ENCODE results near the gene LMBR1L. TPM values are rescaled to one million over a fixed set of nuclear protein-coding genes. Genes with fewer than 3 reads are reported as not detected.

LMBR1L gene
- total RNA-seq, 1 donor from 2014 or later: 160 TPM

- no peak overlapping the region for H3K4me3 Mint-ChIP-seq
- peaks cover 8% of the 10 kb centered on the region for H3K4me1 Mint-ChIP-seq
- H3K27me3 Mint-ChIP-seq (ENCODE audit: low read depth): no peaks in the 10 kb centered on the region
- no peaks in the 10 kb centered on the region for H3K9me3 Mint-ChIP-seq
- H3K36me3 Mint-ChIP-seq: peaks cover 47% of the 10 kb centered on the region
- no peak for DNase-seq (ENCODE audit: low spot score in 2 of 2, unreplicated experiment in 2 of 2)
- no peak for TF ChIP-seq CTCF (IDR thresholded peaks at IDR 0.05; ENCODE audit: unreplicated experiment)
- H3K27ac Mint-ChIP-seq: no peak overlapping the region
Observed at GRCh38 chr12:49051373-49051764, 59.3 kb downstream of the LMBR1L start.

- Mint-ChIP-seq H3K4me1 (peaks cover 2% of the 10 kb centered on the region), H3K36me3 (peaks cover 54% of the 10 kb centered on the region), H3K27me3 (ENCODE audit: low read depth) (no peaks in the 10 kb centered on the region), H3K9me3 (no peaks in the 10 kb centered on the region), H3K4me3 (no peak overlapping the region), H3K27ac (no peak overlapping the region)
- no peak for DNase-seq (ENCODE audit: low spot score in 2 of 2, unreplicated experiment in 2 of 2)
- TF ChIP-seq CTCF (IDR thresholded peaks at IDR 0.05; ENCODE audit: unreplicated experiment): no peak
Observed at GRCh38 chr12:49050507-49051372, 59.9 kb downstream of the LMBR1L start.

- Mint-ChIP-seq H3K4me1 (no peaks in the 10 kb centered on the region), H3K27me3 (ENCODE audit: low read depth) (no peaks in the 10 kb centered on the region), H3K27ac (no peak overlapping the region), H3K4me3 (no peak overlapping the region), H3K9me3 (no peaks in the 10 kb centered on the region), H3K36me3 (peaks cover 52% of the 10 kb centered on the region)
- no peak for TF ChIP-seq CTCF (IDR thresholded peaks at IDR 0.05; ENCODE audit: unreplicated experiment)
- DNase-seq (ENCODE audit: low spot score in 2 of 2, unreplicated experiment in 2 of 2): no peak
Observed at GRCh38 chr12:49049566-49050224, 61.0 kb downstream of the LMBR1L start.

GRCh38 chr12:49048953-49049352 is 61.7 kb downstream of the LMBR1L start:
- no peak for TF ChIP-seq CTCF (IDR thresholded peaks at IDR 0.05; ENCODE audit: unreplicated experiment)
- Mint-ChIP-seq H3K4me3 (no peak overlapping the region), H3K9me3 (no peaks in the 10 kb centered on the region), H3K4me1 (no peaks in the 10 kb centered on the region), H3K27me3 (ENCODE audit: low read depth) (no peaks in the 10 kb centered on the region), H3K27ac (no peak overlapping the region), H3K36me3 (peaks cover 57% of the 10 kb centered on the region)
- DNase-seq (ENCODE audit: low spot score in 2 of 2, unreplicated experiment in 2 of 2): no peak

Other genes starting within 250 kb of the LMBR1L start
- 14.9 to 15.8 TPM (median 15.0 TPM) in 3 replicates for gene RND1, start 245.0 kb downstream of the LMBR1L start, total RNA-seq
- 30.5 to 34.7 TPM (median 33.7 TPM) in 3 replicates for gene FKBP11, start 185.4 kb downstream of the LMBR1L start, total RNA-seq
- gene ARF3, start 153.4 kb downstream of the LMBR1L start, total RNA-seq: 123 to 125 TPM (median 125 TPM) in 3 replicates
- 0.77 to 1.2 TPM (median 0.98 TPM) in 3 replicates for gene WNT10B, start 139.1 kb downstream of the LMBR1L start, total RNA-seq
- not detected in 3 replicates for gene WNT1, start 132.5 kb downstream of the LMBR1L start, total RNA-seq
- gene DDN, start 111.5 kb downstream of the LMBR1L start, total RNA-seq: 0.27 to 0.36 TPM (median 0.29 TPM) in 3 replicates
- 58.7 to 61.8 TPM (median 59.4 TPM) in 3 replicates for gene PRKAG1, start 92.1 kb downstream of the LMBR1L start, total RNA-seq
- 125 to 137 TPM (median 136 TPM) in 3 replicates for gene KMT2D, start 50.1 kb downstream of the LMBR1L start, total RNA-seq
- gene RHEBL1, start 40.9 kb downstream of the LMBR1L start, total RNA-seq: 0.43 to 0.60 TPM (median 0.53 TPM) in 3 replicates
- 0.38 to 0.63 TPM (median 0.49 TPM) in 3 replicates for gene DHH, start 16.0 kb downstream of the LMBR1L start, total RNA-seq
- 745 to 765 TPM (median 754 TPM) in 3 replicates for gene TUBA1B, start 20.5 kb upstream of the LMBR1L start, total RNA-seq
- 343 to 347 TPM (median 343 TPM) in 3 replicates for gene TUBA1A, start 78.2 kb upstream of the LMBR1L start, total RNA-seq
- gene TUBA1C, start 154.2 kb upstream of the LMBR1L start, total RNA-seq: 120 to 123 TPM (median 122 TPM) in 3 replicates
- 0.38 TPM in 1 of 3 replicates, not detected in the others for gene PRPH, start 184.3 kb upstream of the LMBR1L start, total RNA-seq
- 29.5 to 30.8 TPM (median 29.8 TPM) in 3 replicates for gene TROAP, start 212.4 kb upstream of the LMBR1L start, total RNA-seq
- gene C1QL4, start 226.3 kb upstream of the LMBR1L start, total RNA-seq: 0.20 TPM in 2 of 3 replicates, not detected in the other
- 13.2 to 15.3 TPM (median 14.4 TPM) in 3 replicates for gene DNAJC22, start 236.0 kb upstream of the LMBR1L start, total RNA-seq

All from mesothelial cell of epicardium (in vitro differentiated cells).